ENCODE measurements around the gene NBPF3.
"Not testable (repeated sequence)": the region's sequence is repeated elsewhere in the genome, so short reads cannot be mapped to it uniquely, and the experiment has no call there.

Gene NBPF3, protein sequence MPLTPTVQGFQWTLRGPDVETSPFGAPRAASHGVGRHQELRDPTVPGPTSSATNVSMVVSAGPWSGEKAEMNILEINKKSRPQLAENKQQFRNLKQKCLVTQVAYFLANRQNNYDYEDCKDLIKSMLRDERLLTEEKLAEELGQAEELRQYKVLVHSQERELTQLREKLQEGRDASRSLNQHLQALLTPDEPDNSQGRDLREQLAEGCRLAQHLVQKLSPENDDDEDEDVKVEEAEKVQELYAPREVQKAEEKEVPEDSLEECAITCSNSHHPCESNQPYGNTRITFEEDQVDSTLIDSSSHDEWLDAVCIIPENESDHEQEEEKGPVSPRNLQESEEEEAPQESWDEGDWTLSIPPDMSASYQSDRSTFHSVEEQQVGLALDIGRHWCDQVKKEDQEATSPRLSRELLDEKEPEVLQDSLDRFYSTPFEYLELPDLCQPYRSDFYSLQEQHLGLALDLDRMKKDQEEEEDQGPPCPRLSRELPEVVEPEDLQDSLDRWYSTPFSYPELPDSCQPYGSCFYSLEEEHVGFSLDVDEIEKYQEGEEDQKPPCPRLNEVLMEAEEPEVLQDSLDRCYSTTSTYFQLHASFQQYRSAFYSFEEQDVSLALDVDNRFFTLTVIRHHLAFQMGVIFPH

DNA sequence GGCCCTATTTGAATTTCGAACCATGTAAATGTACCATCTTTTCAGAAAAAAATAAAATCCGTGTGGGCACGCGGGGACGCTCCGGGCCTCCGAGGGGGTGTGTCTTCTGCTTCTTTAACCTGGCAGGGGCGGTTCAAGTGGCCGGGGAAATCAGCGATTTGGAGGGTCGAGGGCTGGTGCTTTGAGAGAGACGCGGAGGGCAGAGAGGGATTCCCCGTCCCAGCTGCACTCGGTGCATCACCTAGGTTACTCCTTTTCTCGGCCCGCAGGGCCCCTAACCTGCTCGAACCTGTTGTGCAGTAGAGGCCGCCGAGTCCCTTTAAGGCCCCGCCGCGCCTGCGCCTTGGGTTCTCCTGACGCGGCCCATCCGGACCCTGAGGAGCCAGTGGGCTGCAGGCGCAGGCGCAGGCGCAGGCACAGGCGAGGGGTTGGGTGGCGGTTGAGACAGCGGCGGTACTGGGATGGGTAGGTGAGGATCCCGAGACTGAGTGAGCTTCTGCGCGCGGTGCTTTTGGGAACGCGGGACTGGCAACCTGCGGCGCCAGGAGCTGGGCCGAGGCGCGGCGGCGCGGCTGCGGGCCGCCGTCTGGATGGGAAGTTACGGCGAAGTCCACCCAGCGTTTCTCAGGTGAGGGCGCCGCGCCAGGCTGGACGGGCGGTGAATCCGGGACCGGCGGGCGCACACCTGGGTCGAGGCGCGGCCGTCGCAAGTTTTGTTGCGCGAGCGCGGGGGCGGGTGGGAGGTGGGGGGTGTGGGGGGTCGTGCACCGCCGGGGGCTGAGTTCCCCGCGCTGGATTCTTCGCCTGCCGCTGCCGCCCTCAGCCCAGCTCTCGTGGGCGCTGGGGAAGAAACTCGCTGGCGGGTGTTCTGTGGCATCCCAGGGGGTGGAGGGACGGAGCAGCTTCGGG, at the start of gene NBPF3:
Gene NBPF3 (plus strand): TSS at position 417 of the 909 bp plus-strand sequence. CDS start 4,950 bp downstream, outside the sequence.
- DNase-seq = peak; percentile 58

DNA sequence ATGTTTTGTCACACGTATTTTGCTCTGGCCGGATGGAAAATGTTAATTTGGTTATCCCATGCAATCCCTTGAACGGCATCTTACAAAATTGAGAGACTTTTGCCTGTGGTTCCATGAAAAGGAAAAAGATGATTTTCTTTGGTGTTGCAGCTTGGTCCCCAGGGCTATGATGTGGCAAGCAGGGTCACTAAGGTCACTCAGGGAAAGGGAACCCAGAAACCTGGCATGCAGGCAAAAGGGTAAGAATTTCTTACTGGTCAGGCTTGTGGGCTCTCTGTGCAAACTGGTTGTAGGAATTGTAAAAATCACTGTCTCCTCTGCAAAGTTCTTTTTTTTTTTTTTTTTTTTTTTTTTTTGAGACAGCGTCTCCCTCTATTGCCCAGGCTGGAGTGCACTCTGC, 48.4 kb upstream of the NBPF3 start:
- no peak for DNase-seq

DNA sequence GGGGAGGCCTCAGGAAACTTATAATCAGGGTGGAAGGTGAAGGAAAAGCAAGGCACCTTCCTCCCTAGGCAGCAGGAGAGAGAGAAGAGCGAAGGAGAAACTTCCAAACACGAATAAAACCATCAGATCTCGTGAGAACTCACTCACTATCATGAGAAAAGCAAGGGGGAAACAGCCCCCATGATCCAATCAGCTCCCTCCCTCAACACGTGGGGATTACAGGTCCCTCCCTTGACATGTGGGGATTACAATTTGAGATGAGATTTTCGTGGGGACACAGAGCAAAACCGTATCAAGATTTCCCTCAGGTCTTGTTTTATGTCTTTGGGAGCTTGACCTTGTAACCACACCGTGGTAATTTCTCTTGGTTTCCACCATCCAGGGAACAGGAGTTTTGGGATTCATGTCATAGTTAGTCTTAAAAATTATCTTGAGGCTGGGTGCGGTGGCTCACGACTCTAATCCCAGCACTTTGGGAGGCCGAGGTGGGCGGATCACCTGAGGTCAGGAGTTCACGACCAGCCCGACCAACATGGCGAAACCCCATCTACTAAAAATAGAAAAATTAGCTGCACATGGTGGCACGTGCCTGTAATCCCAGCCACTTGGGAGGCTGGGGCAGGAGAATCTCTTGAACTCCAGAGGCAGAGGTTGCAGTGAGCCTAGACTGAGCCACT, 47.2 kb upstream of the NBPF3 start:
- DNase-seq = no peak

DNA sequence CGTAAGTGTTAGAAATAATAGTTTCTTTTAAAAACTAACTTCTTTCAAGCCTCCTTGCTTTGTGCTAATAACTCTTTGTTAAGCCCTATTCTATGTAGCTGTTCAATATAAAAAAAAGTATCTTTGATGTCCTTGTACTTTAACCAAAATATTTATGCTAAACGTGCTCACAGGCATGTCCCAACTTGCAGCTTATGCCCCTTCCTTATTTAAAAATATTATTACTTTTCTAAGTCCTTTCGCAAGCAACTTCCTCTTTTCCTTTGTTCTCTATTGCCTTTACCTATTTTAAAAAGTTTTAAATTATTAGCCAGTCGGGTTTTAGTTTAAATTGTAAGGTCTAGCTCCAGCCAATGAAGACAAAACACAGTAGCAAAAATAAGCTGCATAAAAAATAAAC, 43.4 kb upstream of the NBPF3 start:
- no peak for DNase-seq

DNA sequence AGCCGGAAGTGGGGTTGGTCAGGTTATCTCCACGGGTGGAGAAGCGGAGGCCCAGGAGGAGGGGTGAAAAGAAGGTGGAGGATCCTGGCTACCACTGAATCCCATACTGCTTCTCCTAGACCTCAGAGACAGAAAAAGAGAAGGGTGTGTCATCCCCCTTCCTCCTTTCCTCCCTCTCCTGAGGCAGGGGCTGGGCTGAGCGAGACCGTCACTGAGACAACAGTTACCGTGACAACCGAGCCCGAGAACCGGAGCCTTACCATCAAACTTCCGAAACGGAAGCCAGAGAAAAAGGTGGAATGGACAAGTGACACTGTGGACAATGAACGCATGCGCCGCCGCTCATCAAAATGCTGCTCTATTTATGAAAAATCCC, 42.1 kb upstream of the NBPF3 start:
- no peak for DNase-seq

DNA sequence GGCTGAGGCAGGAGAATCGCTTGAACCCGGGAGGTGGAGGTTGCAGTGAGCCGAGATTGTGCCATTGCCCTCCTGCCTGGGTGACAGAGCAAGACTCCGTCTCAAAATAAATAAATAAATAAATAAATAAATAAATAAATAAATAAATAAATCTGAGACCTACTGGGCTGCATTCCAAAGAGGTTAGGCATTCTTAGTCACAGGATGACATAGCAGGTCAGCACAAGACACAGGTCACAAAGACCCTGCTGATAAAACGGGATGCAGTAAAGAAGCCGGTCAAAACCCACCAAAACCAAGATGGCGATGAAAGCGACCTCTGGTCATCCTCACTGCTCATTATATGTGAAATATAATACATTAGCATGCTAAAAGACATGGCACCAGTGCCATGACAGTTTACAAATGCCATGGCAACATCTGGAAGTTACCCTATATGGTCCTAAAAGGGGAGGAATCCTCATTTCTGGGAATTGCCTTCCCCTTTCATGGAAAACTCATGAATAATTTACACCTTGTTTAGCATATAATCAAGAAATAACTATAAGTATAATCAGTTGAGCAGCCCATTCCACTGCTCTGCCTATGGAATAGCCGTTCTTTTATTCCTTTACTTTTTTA, 38.1 kb upstream of the NBPF3 start:
- DNase-seq = not testable (repeated sequence)

DNA sequence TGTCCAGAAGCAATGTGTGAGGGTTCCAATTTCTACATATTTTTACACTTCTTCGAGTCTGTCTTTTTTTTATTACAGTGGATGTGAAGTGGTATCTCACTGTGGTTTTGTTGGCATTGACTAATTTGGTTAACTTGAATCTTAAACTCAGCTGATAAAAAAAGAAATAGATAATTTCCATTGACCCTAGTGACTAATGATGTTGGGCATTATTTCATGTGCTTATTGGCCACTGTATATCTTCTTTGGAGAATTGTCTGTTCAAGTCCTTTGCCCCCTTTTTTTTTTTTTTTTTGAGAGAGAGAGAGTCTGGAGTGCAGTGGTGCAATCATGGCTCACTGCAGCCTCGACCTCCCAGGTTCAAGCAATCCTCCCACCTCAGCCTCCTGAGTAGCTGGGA, 33.3 kb upstream of the NBPF3 start:
- DNase-seq = no peak

DNA sequence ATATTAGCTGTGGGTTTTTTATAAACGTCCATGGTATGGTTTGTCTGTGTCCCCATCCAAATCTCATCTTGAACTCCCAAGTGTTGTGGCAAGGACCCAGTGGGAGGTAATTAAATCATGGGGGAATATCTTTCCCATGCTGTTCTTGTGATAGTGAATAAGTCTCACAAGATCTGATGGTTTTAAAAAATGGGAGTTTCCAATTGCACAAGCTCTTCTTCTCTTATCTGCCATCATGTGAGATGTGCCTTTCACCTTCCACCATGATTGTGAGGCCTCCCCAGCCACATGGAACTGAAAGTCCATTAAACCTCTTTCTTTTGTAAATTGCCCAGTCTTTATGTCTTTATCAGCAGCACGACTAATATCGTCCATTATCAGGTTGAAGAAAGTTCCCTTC, 30.0 kb upstream of the NBPF3 start:
- DNase-seq = not testable (repeated sequence)

DNA sequence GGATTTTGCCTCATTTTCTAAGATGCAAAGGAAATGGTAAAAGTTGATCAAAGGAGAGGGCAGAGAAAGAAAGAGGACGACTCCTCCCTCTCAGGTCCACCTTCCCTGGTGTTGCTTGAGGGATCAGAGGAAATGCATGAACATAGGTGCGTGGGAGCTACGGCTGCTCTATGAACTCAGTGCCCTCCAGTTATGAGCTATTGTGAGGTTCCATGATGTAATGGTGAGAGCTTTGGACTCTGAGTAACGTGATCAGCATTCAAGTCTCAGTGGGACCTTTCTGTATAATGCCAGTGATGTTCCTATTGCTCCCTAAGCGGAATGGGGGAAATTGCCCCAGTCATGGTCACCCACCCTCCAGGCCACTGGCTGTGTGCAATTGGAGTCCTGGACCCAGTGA, 25.9 kb upstream of the NBPF3 start:
- DNase-seq = no peak

DNA sequence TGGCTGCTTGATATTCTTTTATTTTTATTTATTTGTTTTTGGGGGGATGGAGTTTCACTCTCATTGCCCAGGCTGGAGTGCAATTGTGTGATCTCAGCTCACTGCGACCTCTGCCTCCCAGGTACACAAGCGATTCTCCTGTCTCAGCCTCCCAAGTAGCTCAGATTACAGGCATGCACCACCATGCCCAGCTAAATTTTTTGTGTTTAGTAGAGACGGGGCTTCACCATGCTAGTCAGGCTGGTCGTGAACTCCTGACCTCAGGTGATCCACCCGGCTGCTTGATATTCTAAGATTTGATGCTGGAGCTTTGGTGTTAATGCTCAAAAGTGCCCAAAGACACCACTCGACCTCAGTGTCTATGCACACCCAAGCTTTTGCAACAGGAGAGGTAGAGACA, 19.6 kb upstream of the NBPF3 start:
- DNase-seq = not testable (repeated sequence)

DNA sequence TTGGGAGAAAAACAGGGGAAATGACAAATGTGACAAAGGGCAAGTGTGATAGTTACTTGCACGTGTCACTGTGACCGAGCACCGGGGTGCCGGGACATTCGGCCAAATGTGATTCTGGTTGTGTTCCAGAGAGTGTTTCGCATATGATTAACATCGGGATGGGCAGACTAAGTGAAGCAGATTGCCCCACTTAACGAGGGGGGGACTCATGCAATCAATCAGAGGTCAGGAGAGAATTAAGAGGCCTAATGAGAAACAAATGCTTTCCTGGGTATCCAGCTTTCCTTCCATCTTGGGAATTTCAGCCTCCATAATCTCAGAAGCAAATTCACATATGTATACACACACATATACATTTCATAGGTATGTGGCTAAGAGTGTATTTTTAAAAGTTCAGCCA, 18.6 kb upstream of the NBPF3 start:
- not testable (repeated sequence) for DNase-seq

DNA sequence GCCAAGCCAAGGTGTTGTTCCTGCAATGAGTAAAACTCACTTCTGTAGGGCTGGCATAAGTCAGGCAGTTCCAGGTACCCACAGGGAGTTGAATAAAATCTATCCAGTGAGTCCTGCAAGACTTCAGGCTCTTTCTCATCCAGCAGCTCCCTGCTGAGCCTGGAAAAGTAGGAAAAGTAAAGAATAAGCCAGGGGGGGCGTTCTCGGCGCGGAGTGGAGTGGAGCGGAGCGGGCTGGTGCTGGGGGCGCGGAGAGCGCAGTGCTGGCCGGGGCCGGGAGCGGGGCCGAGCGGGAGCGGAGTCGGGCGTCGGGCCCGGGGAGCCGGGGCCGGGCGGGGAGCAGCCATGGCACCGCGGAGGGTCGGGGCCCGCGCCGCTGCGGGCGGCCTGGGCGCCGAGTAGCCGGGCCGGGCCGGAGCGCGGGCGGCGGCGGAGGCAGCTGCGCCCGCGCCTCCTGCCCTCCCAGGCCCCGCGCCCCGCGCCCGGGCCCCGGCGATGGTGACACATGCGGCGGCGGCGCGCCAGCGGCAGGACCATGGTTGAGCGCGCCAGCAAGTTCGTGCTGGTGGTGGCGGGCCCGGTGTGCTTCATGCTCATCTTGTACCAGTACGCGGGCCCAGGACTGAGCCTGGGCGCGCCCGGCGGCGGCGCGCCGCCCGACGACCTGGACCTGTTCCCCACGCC, 12.0 kb upstream of the NBPF3 start:
- DNase-seq = not testable (repeated sequence)

DNA sequence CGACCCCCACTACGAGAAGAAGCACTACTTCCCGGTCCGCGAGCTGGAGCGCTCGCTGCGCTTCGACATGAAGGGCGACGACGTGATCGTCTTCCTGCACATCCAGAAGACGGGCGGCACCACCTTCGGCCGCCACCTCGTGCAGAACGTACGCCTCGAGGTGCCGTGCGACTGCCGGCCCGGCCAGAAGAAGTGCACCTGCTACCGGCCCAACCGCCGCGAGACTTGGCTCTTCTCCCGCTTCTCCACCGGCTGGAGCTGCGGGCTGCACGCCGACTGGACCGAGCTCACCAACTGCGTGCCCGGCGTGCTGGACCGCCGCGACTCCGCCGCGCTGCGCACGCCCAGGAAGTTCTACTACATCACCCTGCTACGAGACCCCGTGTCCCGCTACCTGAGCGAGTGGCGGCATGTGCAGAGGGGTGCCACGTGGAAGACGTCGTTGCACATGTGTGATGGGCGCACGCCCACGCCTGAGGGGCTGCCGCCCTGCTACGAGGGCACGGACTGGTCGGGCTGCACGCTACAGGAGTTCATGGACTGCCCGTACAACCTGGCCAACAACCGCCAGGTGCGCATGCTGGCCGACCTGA, 11.4 kb upstream of the NBPF3 start:
- not testable (repeated sequence) for DNase-seq

DNA sequence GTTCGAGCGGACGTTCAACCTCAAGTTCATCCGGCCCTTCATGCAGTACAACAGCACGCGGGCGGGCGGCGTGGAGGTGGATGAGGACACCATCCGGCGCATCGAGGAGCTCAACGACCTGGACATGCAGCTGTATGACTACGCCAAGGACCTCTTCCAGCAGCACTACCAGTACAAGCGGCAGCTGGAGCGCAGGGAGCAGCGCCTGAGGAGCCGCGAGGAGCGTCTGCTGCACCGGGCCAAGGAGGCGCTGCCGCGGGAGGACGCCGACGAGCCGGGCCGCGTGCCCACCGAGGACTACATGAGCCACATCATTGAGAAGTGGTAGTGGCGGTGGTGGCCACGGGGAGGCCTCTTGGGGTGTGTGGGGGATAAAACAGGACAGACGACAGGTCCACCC, 10.7 kb upstream of the NBPF3 start:
- DNase-seq = not testable (repeated sequence)

DNA sequence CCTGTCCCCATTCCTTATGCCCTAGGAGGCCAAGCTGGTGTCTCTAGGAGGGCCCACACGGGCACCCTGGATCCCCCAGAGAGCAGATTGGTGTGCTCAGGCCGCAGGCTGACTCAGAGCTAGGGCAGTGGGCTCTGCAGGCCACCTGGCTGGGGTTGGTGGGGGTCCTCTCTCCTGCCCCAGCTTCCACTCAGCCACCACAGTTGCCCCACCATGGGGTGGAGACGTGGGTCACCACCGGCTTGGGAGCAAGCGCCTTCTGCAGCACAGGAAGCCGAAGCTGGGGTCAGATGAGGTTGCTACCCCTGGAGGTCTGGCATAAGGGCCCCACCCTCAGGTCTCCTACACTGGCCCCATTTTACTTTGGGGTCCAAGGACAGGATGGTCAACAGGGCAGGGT, 9.1 kb upstream of the NBPF3 start:
- DNase-seq = not testable (repeated sequence)

DNA sequence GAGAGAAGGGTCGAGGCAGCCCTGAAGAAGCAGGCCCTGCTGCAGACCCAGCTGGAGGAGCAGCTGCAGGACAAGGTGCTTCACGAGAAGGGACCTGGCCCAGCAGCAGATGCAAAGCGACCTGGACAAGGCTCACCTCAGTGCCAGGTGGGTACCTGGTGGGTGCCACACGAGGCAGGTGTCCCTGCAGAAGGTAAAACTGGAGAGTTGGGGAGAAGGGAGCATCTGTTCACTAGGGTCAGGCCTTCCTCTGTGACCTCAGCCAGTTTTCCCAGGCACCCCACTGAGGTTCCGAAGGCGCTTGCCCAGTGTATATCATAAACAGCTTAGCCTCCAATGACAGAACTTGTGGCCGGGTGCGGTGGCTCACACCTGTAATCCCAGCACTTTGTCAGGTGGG, 5.5 kb upstream of the NBPF3 start:
- no peak for DNase-seq

DNA sequence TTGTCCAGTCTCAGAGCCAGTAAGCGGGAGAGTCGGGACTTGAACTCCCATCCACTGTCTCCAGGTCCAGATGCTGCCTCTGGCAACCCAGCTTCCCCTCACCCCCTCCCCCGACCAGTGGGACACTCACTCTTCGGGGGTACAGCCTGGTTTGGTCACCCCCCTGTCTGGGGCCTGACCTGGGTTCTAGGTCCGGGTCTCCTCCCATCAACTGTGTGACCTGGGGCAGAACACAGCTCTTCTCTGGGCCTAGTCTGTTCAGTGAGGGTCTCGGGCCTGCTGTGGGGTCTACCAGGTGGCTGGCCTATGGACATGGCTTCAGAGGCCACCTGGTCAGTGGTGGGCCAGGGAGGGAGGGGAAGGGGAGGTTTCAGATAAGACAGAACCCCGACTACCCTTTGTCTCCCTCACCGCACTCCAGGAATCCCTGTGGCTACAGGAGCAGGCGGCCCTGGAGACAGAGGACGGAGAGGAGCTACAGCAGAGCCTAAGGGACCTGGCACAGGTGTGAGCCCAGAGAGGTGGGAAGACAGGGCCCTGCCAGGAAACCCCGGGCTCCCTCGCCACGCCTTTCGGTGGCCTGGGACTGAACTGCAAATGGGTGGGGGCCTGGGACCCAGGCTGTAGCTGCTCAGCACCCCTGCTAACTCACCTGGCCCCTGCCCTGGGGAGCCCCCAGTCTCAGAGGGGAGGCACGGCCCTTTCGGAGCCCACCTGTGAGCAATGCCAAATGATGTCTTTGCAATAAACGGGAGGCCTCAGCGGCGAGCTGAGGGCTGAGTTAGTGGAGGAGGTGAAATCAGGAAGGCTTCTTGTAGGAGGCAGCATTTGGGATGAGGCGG, 4.1 kb upstream of the NBPF3 start:
- DNase-seq = no peak

DNA sequence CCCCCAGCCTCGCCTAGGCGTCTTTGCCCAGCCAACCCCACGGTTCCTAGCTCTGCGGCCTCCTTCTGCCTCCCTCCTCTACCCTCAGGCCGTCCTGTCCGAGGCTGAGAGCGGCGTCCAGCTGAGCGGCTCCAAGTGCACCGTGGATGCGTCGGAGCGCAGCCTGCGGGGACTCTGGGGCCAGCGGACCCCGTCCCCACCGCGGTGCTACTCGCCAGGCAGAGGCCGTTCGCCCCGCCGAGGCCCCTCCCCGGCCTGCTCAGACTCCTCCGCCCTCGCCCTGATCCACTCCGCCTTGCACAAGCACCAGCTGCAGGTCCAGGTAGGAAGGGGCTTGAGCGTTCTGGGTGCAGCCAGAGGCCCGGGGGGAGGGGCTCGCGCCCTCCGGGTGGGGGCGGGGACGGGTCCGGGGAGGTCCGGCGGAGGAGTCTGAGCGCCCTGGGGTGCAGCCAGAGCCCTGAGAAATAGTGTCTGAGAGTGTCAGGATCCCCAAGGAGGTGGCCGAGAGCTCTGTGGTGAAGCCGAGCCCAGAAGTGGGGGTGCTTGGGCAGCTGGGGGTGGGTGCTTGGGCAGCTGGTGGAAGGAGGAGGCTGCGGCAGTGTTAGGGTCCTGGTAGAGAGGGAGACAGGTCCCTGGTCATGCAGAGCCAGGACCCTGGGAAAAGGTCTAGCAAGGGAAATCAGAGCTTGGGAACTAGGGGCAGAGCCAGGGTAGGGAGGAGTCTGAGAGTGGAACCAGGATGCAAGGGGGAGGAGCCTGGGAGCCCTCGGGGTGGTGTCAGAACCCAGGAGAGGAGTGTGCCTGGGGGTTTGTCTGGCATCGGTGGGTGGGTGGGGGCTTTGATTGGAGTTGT, 3.2 kb upstream of the NBPF3 start:
- DNase-seq = no peak

DNA sequence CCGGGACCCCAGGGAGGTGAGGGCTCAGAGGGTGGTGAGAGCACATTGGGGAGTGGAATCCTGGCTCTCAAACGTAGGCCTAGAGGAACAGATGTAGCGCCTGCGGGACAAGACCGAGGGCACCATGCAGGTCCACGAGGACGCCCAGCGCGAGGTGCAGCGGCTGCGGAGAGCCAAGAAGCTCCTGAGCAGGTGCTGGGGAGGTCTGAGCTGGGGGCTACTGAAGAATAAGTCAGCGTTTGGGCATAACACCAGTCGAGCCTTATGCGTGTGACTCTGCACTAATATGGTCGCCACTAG, 2.6 kb upstream of the NBPF3 start:
- DNase-seq = no peak
